ENCODE measurements around the gene FAM50B.

The FAM50B gene

DNA sequence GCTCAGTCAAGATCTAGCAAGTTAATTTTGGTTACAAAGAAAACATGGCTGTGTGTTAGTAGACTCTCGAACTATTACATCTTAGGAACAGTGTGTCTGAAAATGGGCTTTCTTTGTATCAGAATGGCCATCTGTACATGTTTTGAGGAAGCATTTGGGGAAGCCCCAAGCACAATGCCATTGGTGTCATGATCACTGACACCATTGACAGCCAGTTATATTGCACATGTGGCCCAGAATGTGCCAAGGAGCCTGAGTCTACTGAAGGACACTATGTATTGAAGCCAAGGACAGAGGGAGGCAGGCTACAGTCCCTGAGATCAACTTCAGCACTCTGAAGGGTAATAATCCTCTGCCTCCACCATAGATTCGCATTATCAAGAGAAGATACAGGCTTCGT is 12.6 kb upstream of the FAM50B start:
- no peaks in the 10 kb centered on the region for H3K27me3 ChIP-seq (ENCODE audit: control insufficient read depth, insufficient read depth, low read length)
- DNase-seq (ENCODE audit: low read depth, low spot score): no peak
- WGBS (ENCODE audit: insufficient coverage, insufficient read length): no CpG with 5 or more reads among the region's 3 CpGs

DNA sequence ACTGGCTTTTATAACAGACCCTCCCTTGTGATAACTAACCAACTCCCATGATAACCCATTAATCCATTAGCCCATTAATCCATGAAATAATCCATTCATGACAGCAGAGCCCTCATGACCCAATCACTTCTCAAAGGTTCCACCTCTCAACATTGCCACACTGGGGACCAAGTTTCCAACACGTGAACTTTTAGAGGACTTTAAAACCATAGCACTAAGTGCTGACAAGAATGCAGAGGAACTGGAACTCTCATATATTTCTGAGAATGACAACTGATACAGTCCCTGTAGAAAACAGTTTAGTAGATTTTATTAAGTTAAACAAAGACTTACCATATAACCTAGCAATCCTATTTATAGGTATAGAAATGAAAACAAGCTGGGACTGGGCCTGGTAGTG is 11.4 kb upstream of the FAM50B start:
- no peak for DNase-seq (ENCODE audit: low read depth, low spot score)
- no peak overlapping the region for H3K4me3 ChIP-seq (ENCODE audit: low read length)
- H3K36me3 ChIP-seq (ENCODE audit: control insufficient read depth, insufficient read depth, low read length): no peaks in the 10 kb centered on the region
- no peaks in the 10 kb centered on the region; the same call in 1 of the 2 replicates for H3K4me1 ChIP-seq (ENCODE audit: control insufficient read depth, insufficient read depth, low read length)
- no peak overlapping the region for H3K27ac ChIP-seq (ENCODE audit: low read length)
- no peaks in the 10 kb centered on the region for H3K27me3 ChIP-seq (ENCODE audit: control insufficient read depth, insufficient read depth, low read length)
- no peaks in the 10 kb centered on the region for H3K9me3 ChIP-seq (ENCODE audit: control insufficient read depth, insufficient read depth, low read length)
- WGBS (ENCODE audit: insufficient coverage, insufficient read length): no CpG with 5 or more reads among the region's 1 CpG

More for the DNA sequence above, 12.6 kb upstream of the FAM50B start:
- H3K4me3 ChIP-seq (ENCODE audit: low read length): no peak overlapping the region
- no peaks in the 10 kb centered on the region for H3K9me3 ChIP-seq (ENCODE audit: control insufficient read depth, insufficient read depth, low read length)
- H3K4me1 ChIP-seq (ENCODE audit: control insufficient read depth, insufficient read depth, low read length): no peaks in the 10 kb centered on the region; the same call in 1 of the 2 replicates
- H3K27ac ChIP-seq (ENCODE audit: low read length): no peak overlapping the region
- no peaks in the 10 kb centered on the region for H3K36me3 ChIP-seq (ENCODE audit: control insufficient read depth, insufficient read depth, low read length)

DNA sequence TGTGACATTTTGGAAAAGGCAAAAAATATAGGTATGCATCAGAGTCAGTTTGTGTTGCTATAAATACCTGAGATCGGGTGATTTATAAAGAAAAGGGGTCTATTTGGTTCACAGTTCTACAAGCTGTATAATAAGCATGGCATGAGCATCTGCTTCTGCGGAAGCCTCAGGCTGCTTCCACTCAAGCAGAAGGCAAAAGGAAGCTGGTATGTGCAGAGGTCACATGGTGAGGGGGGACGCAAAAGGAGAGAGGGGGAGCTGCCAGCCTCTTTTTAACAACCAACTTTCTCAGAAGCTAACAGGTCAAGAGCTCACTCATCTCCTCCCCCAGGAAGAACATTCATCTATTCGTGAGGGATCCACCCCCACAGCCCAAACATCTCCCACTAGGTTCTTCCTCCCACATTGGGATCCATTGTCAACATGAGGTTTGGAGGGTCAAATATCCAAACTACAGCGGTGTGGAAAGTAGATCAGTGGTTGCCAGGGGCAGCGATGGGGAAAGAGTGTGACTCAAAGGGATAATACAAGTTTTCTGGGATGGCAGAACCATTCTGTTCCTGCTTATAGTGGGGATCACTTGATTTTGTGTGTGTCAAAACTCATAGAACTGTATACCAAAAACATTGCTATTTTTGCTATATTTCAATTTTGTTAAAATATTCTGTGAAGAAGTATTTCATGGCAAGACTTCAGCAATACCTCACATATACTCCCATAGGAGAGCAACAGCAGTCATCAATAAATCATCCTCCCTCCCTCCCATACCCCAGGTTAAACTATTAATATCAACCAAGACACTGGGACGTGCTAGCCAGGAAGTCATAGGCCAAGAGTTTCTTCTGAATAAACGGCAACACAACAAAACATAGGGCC is 9.9 kb upstream of the FAM50B start:
- DNase-seq (ENCODE audit: low read depth, low spot score): no peak
- WGBS (ENCODE audit: insufficient coverage, insufficient read length): no CpG with 5 or more reads among the region's 8 CpGs
- no peak overlapping the region for H3K27ac ChIP-seq (ENCODE audit: low read length)

DNA sequence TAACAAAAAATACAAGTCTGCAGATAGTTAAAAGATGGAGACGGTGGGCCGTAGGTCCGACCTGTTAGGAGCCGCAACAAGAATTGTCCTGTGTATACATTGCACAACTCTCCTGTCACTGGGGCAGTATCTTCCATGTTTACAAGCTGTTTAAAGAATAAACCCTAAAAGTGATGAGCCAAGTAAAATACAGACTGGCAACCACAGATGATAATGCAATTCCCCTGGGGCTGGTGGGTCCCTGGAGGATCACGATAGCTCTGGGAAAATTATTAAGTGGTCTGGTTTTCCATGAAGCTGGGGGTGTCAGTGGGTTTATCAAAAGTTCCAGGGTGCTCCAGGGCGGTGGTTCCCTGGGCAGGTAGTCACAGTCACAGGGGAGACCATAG is 8.1 kb upstream of the FAM50B start:
- Histone ChIP-seq H3K27me3 (ENCODE audit: control insufficient read depth, insufficient read depth, low read length) (no peaks in the 10 kb centered on the region), H3K4me3 (ENCODE audit: low read length) (no peak overlapping the region), H3K9me3 (ENCODE audit: control insufficient read depth, insufficient read depth, low read length) (no peaks in the 10 kb centered on the region), H3K4me1 (ENCODE audit: control insufficient read depth, insufficient read depth, low read length) (no peaks in the 10 kb centered on the region; the same call in 1 of the 2 replicates), H3K36me3 (ENCODE audit: control insufficient read depth, insufficient read depth, low read length) (no peaks in the 10 kb centered on the region), H3K27ac (ENCODE audit: low read length) (no peak overlapping the region)
- no peak for DNase-seq (ENCODE audit: low read depth, low spot score)
- WGBS (ENCODE audit: insufficient coverage, insufficient read length): no CpG with 5 or more reads among the region's 6 CpGs

More for the DNA sequence above, 9.9 kb upstream of the FAM50B start:
- H3K4me3 ChIP-seq (ENCODE audit: low read length): no peak overlapping the region
- no peaks in the 10 kb centered on the region for H3K27me3 ChIP-seq (ENCODE audit: control insufficient read depth, insufficient read depth, low read length)
- H3K9me3 ChIP-seq (ENCODE audit: control insufficient read depth, insufficient read depth, low read length): no peaks in the 10 kb centered on the region
- no peaks in the 10 kb centered on the region for H3K36me3 ChIP-seq (ENCODE audit: control insufficient read depth, insufficient read depth, low read length)
- H3K4me1 ChIP-seq (ENCODE audit: control insufficient read depth, insufficient read depth, low read length): no peaks in the 10 kb centered on the region; the same call in 1 of the 2 replicates

DNA sequence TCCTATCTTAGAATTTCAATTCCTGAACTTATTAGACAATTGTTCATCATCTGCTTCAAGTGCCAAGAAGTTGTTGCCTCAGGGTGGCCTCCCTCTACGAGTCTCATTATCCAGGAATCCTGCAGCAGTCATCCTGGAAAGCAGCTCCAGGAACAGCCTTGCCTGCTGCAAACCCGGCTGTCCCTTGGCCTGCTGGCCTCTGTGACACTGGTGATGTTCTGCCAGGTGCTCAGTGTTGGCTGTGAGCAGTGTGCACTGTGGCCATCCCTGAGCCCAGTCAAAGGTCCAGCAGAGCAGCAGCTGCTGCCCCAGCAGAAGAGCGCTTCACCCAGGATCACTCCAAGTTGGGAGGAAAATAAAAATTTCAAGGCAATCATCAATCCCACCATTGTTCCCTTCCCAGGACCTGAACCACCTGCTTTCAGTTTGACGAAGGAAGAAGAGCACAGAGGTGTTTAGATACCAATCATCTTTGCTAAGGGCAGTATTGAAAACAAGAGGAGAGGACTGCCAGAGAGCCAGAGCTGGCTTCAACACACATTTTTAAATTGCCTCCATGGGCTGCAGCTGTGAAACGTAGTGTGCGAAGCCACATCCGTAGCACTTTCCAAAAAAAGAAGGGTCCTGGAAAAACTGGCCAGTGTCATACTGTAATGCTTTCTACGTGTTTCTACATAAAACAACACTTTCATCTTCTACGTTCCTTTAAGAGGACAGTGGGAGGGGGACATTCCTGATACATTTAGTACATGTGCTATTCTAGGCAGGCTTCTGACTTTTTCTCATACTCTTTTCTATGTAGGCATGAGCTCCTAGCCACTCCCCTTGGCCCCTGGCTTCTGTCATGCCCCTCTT is 7.2 kb upstream of the FAM50B start:
- H3K4me3 ChIP-seq (ENCODE audit: low read length): no peak overlapping the region
- no CpG with 5 or more reads among the region's 9 CpGs for WGBS (ENCODE audit: insufficient coverage, insufficient read length)
- H3K4me1 ChIP-seq (ENCODE audit: control insufficient read depth, insufficient read depth, low read length): no peaks in the 10 kb centered on the region; the same call in 1 of the 2 replicates
- no peak overlapping the region for H3K27ac ChIP-seq (ENCODE audit: low read length)
- H3K9me3 ChIP-seq (ENCODE audit: control insufficient read depth, insufficient read depth, low read length): no peaks in the 10 kb centered on the region
- no peak for DNase-seq (ENCODE audit: low read depth, low spot score)
- no peaks in the 10 kb centered on the region for H3K36me3 ChIP-seq (ENCODE audit: control insufficient read depth, insufficient read depth, low read length)
- no peaks in the 10 kb centered on the region for H3K27me3 ChIP-seq (ENCODE audit: control insufficient read depth, insufficient read depth, low read length)

DNA sequence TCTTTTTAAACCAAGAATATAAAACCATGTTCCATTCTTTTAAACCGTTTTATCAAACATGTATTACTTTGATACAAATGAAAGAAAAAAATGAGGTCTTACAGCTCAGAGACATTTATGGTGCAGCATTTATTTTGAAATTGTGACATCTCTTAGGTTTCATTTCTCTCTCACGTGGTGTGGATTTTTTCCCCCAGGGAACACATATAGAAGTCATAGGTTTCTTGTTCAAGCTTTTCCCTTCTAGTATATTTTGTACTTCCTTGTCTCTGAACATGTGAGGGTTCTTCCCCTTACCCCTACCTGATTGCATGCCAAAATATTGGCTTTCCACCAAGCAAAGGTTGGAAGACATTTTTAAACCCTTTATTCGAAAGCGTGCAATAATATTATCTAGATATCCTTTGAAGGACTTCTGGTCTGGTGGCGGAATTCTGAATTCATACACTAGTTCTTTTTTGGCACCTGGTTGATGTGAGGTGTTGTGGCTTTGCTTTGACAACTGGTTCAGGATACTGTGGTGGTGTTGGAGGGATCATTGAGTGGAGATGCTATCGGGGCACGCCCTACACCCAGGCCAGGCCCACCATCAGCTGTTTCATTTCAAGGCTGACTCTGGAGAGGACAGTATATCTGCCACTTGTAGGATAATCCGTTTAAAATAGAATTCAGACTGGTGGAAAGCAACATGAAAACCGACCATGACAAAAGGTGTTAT is 5.6 kb upstream of the FAM50B start:
- Histone ChIP-seq H3K27ac (ENCODE audit: low read length) (no peak overlapping the region), H3K36me3 (ENCODE audit: control insufficient read depth, insufficient read depth, low read length) (no peaks in the 10 kb centered on the region), H3K4me3 (ENCODE audit: low read length) (no peak overlapping the region), H3K9me3 (ENCODE audit: control insufficient read depth, insufficient read depth, low read length) (no peaks in the 10 kb centered on the region), H3K27me3 (ENCODE audit: control insufficient read depth, insufficient read depth, low read length) (no peaks in the 10 kb centered on the region), H3K4me1 (ENCODE audit: control insufficient read depth, insufficient read depth, low read length) (no peaks in the 10 kb centered on the region; the same call in none of the 2 replicates)
- no CpG with 5 or more reads among the region's 9 CpGs for WGBS (ENCODE audit: insufficient coverage, insufficient read length)
- no peak for DNase-seq (ENCODE audit: low read depth, low spot score)

DNA sequence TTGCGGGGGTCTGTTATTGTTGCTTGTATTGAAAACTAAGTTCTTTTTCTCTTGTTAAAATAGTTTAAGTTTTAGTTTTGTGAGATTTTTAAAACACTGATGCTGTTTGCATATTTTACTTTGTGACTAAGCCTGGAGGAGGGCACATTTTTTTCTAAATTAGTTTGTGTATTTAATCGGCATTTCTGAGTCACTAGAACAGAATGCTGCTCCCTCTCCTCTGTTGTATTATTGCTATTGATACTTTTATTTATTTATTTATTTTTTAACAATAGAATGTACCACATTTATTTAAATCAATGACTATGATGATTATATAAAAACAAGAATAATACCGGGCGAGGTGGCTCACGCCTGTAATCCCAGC is 5.1 kb upstream of the FAM50B start:
- Histone ChIP-seq H3K27ac (ENCODE audit: low read length) (no peak overlapping the region), H3K4me3 (ENCODE audit: low read length) (no peak overlapping the region), H3K9me3 (ENCODE audit: control insufficient read depth, insufficient read depth, low read length) (no peaks in the 10 kb centered on the region), H3K27me3 (ENCODE audit: control insufficient read depth, insufficient read depth, low read length) (no peaks in the 10 kb centered on the region), H3K4me1 (ENCODE audit: control insufficient read depth, insufficient read depth, low read length) (no peaks in the 10 kb centered on the region; the same call in none of the 2 replicates), H3K36me3 (ENCODE audit: control insufficient read depth, insufficient read depth, low read length) (no peaks in the 10 kb centered on the region)
- no CpG with 5 or more reads among the region's 5 CpGs for WGBS (ENCODE audit: insufficient coverage, insufficient read length)
- no peak for DNase-seq (ENCODE audit: low read depth, low spot score)

DNA sequence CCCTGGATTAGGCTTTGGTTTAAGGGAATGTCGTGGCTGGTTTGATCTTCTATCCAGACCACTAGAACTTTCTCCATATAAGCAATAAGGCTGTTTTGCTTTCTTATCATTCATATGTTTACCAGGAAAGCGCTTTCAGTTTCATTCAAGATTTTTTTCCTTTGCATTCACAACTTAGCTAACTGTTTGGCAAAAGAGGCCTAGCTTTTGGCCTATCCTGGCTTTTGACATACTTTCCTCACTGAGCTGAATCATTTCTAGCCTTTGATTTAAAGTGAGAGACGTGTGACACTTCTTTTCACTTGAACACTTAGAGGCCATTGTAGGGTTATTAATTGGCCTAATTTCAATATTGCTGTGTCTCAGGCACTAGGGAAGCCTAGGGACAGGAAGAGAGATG is 1.7 kb upstream of the FAM50B start:
- WGBS (ENCODE audit: insufficient coverage, insufficient read length): no CpG with 5 or more reads among the region's 3 CpGs
- Histone ChIP-seq H3K4me1 (ENCODE audit: control insufficient read depth, insufficient read depth, low read length) (peaks cover 2% of the 10 kb centered on the region; the same call in 1 of the 2 replicates), H3K27me3 (ENCODE audit: control insufficient read depth, insufficient read depth, low read length) (no peaks in the 10 kb centered on the region), H3K9me3 (ENCODE audit: control insufficient read depth, insufficient read depth, low read length) (no peaks in the 10 kb centered on the region), H3K36me3 (ENCODE audit: control insufficient read depth, insufficient read depth, low read length) (no peaks in the 10 kb centered on the region), H3K4me3 (ENCODE audit: low read length) (no peak overlapping the region), H3K27ac (ENCODE audit: low read length) (no peak overlapping the region)
- no peak for DNase-seq (ENCODE audit: low read depth, low spot score)

DNA sequence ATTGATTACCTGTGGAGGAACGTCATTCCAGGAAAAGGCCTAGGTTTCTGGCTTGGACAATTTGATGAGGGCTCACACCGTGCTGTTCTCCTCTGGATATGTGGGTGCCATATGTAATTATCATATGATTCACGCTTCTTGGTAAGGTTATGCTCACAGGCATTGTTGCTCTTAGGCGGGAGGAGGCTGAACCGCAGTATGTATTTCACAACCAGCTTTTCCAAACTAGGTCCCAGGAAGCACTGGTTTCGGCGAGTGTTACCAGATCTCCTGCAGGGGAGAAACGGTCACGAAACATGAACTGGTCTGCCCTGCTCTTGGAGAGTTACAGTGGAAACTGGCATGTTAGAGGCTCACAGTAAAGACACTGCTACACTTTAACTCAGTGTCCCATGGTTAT is 793 bp upstream of the FAM50B start:
- DNase-seq (ENCODE audit: low read depth, low spot score): no peak
- WGBS (ENCODE audit: insufficient coverage, insufficient read length): no CpG with 5 or more reads among the region's 9 CpGs
- Histone ChIP-seq H3K4me1 (ENCODE audit: control insufficient read depth, insufficient read depth, low read length) (peaks cover 2% of the 10 kb centered on the region; the same call in 1 of the 2 replicates), H3K4me3 (ENCODE audit: low read length) (peak overlapping the region; percentile 50; the same call in 1 of the 2 replicates), H3K9me3 (ENCODE audit: control insufficient read depth, insufficient read depth, low read length) (no peaks in the 10 kb centered on the region), H3K27me3 (ENCODE audit: control insufficient read depth, insufficient read depth, low read length) (no peaks in the 10 kb centered on the region), H3K36me3 (ENCODE audit: control insufficient read depth, insufficient read depth, low read length) (no peaks in the 10 kb centered on the region), H3K27ac (ENCODE audit: low read length) (no peak overlapping the region)

Data from iPS DF 6.9 (cell line).